GM19025 (cell line): ENCODE measurements around the gene AP5Z1.

Source experiments
- ATAC-seq: cut with Tn5 transposase; IDR thresholded peaks from one replicate; pipeline ENCODE4 v1.9.1; 2021; ENCODE audit warnings: mild to moderate bottlenecking, low read depth, moderate library complexity; ENCODE audit not compliant: unreplicated experiment

Gene AP5Z1

GRCh38 chr7:4836206-4836661 is 60.8 kb downstream of the AP5Z1 start:
- no peak for ATAC-seq

- ATAC-seq = no peak
Observed at GRCh38 chr7:4837041-4837802, 61.8 kb downstream of the AP5Z1 start.

GRCh38 chr7:4837803-4838625 is 62.6 kb downstream of the AP5Z1 start:
- ATAC-seq = no peak

GRCh38 chr7:4838626-4839334 is 63.4 kb downstream of the AP5Z1 start:
- ATAC-seq = no peak

GRCh38 chr7:4840079-4840501 is 64.7 kb downstream of the AP5Z1 start:
- ATAC-seq = no peak
